ENCODE measurements around the gene PIP5K1A. TPM values are rescaled to one million over a fixed set of nuclear protein-coding genes. Genes with fewer than 3 reads are reported as not detected.

Gene PIP5K1A
- total RNA-seq, 1 donor from 2014 or later, result 95.5 TPM

DNA sequence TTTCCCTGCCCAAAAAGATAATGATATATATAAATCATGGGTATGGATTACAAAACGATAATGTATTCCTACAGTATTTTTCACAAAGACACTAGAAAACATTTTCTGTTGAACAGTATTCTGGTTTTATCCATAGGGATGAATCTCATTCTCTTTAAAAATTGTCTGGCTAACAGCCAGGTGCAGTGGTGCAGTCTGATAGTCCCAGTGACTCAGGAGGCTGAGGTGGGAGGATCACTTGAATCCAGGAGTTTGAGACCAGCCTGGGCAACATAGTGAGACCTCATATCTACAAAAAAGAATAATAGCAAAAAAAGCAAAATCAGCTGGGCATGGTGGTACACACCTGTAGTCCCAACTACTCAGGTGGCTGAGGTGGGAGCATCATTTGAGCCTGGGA, 23.3 kb downstream of the PIP5K1A start:
- H3K4me1 Mint-ChIP-seq (ENCODE audit: low read depth), result peaks cover under 1% of the 10 kb centered on the region
- TF ChIP-seq, protein P1, sequence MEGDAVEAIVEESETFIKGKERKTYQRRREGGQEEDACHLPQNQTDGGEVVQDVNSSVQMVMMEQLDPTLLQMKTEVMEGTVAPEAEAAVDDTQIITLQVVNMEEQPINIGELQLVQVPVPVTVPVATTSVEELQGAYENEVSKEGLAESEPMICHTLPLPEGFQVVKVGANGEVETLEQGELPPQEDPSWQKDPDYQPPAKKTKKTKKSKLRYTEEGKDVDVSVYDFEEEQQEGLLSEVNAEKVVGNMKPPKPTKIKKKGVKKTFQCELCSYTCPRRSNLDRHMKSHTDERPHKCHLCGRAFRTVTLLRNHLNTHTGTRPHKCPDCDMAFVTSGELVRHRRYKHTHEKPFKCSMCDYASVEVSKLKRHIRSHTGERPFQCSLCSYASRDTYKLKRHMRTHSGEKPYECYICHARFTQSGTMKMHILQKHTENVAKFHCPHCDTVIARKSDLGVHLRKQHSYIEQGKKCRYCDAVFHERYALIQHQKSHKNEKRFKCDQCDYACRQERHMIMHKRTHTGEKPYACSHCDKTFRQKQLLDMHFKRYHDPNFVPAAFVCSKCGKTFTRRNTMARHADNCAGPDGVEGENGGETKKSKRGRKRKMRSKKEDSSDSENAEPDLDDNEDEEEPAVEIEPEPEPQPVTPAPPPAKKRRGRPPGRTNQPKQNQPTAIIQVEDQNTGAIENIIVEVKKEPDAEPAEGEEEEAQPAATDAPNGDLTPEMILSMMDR (IDR thresholded peaks at IDR 0.05; ENCODE audit: unreplicated experiment), result no peak
- H3K4me3 Mint-ChIP-seq (ENCODE audit: low read depth), result no peak overlapping the region
- H3K27me3 Mint-ChIP-seq, result no peaks in the 10 kb centered on the region
- no peak for DNase-seq (ENCODE audit: low spot score, unreplicated experiment)
- peaks cover 2% of the 10 kb centered on the region for H3K36me3 Mint-ChIP-seq (ENCODE audit: insufficient read depth)
- no peaks in the 10 kb centered on the region for H3K9me3 Mint-ChIP-seq (ENCODE audit: low read depth)
- no peak overlapping the region for H3K27ac Mint-ChIP-seq

GRCh38 chr1:151222130-151222529, 23.8 kb downstream of the PIP5K1A start:
- no peak overlapping the region for H3K4me3 Mint-ChIP-seq (ENCODE audit: low read depth)
- H3K27ac Mint-ChIP-seq, result no peak overlapping the region
- peaks cover 5% of the 10 kb centered on the region for H3K36me3 Mint-ChIP-seq (ENCODE audit: insufficient read depth)
- DNase-seq (ENCODE audit: low spot score, unreplicated experiment), result no peak
- H3K27me3 Mint-ChIP-seq, result no peaks in the 10 kb centered on the region
- no peaks in the 10 kb centered on the region for H3K4me1 Mint-ChIP-seq (ENCODE audit: low read depth)
- no peaks in the 10 kb centered on the region for H3K9me3 Mint-ChIP-seq (ENCODE audit: low read depth)
- TF ChIP-seq, protein P1 (IDR thresholded peaks at IDR 0.05; ENCODE audit: unreplicated experiment), result no peak

DNA sequence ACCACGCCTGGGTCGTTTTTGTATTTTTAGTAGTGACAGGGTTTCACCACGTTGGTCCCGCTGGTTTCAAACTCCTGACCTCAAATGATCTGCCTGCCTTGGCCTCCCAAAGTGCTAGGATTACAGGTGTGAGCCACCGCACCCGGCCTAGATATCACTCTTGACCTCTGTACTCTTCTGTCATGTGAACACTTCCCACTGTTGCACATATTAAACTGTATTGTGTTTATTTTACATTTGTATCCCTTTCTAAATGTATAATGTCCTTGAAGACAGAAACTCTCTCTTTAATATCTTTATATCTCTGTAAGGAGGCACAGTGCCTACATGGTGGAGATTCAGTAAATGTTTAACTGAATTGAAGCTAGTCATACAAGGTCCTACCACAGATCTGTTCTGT, 36.9 kb downstream of the PIP5K1A start:
- no peak for DNase-seq (ENCODE audit: low spot score, unreplicated experiment)
- no peak overlapping the region for H3K27ac Mint-ChIP-seq
- no peak overlapping the region for H3K4me3 Mint-ChIP-seq (ENCODE audit: low read depth)
- H3K4me1 Mint-ChIP-seq (ENCODE audit: low read depth), result no peaks in the 10 kb centered on the region
- TF ChIP-seq, protein P1 (IDR thresholded peaks at IDR 0.05; ENCODE audit: unreplicated experiment), result no peak
- H3K27me3 Mint-ChIP-seq, result no peaks in the 10 kb centered on the region
- H3K36me3 Mint-ChIP-seq (ENCODE audit: insufficient read depth), result peaks cover 37% of the 10 kb centered on the region
- H3K9me3 Mint-ChIP-seq (ENCODE audit: low read depth), result no peaks in the 10 kb centered on the region

GRCh38 chr1:151237678-151238466, 39.5 kb downstream of the PIP5K1A start:
- Mint-ChIP-seq H3K4me3 (ENCODE audit: low read depth) (no peak overlapping the region), H3K4me1 (ENCODE audit: low read depth) (no peaks in the 10 kb centered on the region), H3K27me3 (no peaks in the 10 kb centered on the region), H3K36me3 (ENCODE audit: insufficient read depth) (peaks cover 34% of the 10 kb centered on the region), H3K9me3 (ENCODE audit: low read depth) (no peaks in the 10 kb centered on the region), H3K27ac (peak overlapping the region; percentile 34)
- TF ChIP-seq, protein P1 (IDR thresholded peaks at IDR 0.05; ENCODE audit: unreplicated experiment), result no peak
- DNase-seq (ENCODE audit: low spot score, unreplicated experiment), result no peak

DNA sequence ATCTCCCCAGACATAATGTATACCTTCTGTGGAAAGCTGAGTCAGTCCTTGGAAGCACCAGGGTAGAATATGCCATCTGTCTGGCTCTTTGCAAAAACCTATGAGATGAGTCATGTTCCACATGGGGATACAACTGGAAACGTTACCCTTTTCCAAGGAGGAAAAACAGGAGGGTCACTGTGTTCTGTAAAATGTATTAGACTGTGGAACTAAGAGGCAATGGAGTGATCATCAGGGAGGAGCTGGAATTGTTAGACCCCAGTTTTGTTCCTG, 40.1 kb downstream of the PIP5K1A start:
- no peaks in the 10 kb centered on the region for H3K4me1 Mint-ChIP-seq (ENCODE audit: low read depth)
- H3K27me3 Mint-ChIP-seq, result no peaks in the 10 kb centered on the region
- DNase-seq (ENCODE audit: low spot score, unreplicated experiment), result no peak
- no peak overlapping the region for H3K4me3 Mint-ChIP-seq (ENCODE audit: low read depth)
- TF ChIP-seq, protein P1 (IDR thresholded peaks at IDR 0.05; ENCODE audit: unreplicated experiment), result no peak
- H3K36me3 Mint-ChIP-seq (ENCODE audit: insufficient read depth), result peaks cover 36% of the 10 kb centered on the region
- H3K27ac Mint-ChIP-seq, result no peak overlapping the region
- no peaks in the 10 kb centered on the region for H3K9me3 Mint-ChIP-seq (ENCODE audit: low read depth)
